A549 treated with CpdA at 1 μM for 4 hours (cell line): ENCODE measurements around the gene CDK11A. TPM values are rescaled to one million over a fixed set of nuclear protein-coding genes. Genes with fewer than 3 reads are reported as not detected.

Experiments used
- total RNA-seq: library from RNA; stranded (reverse); fragments of 200-300 nt; extraction: Qiagen RNA extraction; gene quantifications from 5 replicates; pipeline ENCODE4 v1.2.3, GENCODE V29; 2022; ENCODE audit warnings: low read depth

Gene CDK11A
- 20.8 to 28.6 TPM (median 24.9 TPM) in 5 replicates for total RNA-seq

GRCh38 chr1:1724035-1724864, at the start of gene CDK11A:
CDK11A (minus strand) TSS chr1:1724357; CDS start chr1:1722818, 1,539 bp downstream.

DNA sequence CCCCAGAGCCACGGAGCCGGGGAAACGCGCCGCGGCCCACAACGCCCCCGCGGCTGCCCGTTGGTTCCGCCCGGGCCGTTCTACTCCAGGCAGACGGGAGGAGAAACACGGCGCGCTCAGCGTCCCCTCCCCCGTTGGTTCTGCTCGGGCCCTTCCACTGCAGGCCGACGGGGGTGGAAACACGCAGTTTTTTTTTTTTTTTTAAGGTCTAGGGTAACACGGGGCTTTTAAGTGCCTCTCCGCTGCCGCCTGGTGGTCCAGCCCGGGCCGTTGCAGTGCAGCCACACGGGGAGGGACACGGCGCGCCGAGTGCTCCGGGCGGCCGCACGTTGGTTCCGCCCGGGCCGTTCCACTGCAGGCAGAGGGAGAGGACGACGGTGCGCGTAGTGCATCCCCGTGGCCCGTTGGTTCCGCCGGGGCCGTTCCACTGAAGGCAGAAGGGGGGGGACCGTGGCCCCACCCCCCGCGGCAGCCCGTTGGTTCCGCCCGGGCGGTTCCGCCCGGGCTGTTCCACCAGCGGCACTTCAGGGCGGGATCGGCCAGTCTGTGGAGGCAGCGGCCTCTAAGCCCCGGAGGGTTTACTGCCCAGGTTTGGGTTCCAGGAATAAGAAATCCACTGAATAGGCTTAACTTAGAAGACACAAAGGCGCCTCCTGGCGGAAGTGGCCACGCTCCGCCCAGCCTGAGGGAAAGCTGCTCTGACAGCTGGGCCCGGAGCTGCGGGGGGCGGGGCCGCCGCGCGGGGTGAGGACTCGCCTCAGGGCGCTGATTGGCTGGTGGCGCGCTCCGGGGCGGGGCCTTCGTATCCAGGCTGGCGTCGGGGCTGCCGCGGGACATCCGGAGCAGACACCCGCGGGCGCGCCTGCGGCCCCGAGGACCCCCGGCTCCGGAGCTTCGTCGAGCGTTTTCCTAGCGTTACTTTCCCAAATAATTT, 31.2 kb downstream of the CDK11A start, which contains the start of gene SLC35E2B:
Gene SLC35E2B, minus strand, starts transcription at position 82 of the 934 bp plus-strand sequence. CDS start 16,096 bp downstream, outside the sequence.

DNA sequence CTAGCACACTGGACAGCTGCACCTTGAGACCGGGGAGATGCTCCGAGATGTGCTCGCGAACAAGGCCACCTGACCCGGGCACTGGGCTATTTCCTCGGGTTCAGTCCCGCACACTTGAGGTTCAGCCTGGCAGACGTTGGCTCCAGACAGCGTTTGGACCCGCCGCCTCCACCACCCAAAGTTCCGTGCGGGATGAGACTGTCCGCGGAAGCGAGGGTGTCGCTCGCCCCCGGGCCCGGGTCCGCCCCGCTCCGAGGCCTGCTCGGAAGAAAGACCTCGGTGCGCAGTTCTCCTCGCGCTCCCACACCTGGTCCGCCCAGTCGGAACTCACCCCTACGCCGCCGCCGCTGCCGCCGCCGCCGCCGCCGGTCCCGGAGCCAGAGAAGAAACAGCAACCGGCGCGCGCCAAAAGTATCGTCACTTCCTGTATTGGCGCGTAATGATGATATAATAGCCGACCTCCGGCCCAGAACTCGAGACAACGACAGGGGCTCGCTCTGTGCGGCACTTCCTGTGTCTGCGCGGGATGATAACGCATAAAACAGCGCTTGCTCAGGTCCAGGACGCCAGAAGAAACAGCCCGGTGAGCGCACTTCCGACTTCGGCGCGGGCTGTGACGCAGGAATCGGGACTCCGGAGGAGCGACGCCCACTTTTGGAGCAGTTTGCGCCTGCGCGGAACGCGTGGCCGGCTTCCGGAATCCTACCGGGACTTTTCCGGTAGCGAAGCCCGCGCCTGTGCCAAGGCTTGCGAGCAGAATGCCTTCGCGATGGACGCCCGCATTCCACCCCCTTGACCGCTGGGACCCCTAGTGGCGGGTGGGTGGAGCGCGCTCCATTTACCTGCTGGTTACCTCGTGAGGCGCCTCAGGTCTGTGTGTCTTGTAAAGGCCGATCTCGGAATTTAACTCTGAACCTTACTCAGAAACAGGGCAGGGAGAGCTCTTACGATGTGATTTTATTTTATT, 65.3 kb downstream of the CDK11A start, which contains the start of gene CDK11B:
Gene CDK11B, minus strand, starts transcription at position 422 of the 967 bp plus-strand sequence. CDS start 1,519 bp downstream, outside the sequence.

Other genes with a start within 250 kb of the CDK11A start
- gene ATAD3A, start 212.2 kb downstream of the CDK11A start, total RNA-seq: 32.6 to 40.2 TPM (median 37.8 TPM) in 5 replicates
- gene TMEM240, start 183.7 kb downstream of the CDK11A start, total RNA-seq: 0.18 to 0.92 TPM (median 0.66 TPM) in 5 replicates
- gene SSU72, start 149.5 kb downstream of the CDK11A start, total RNA-seq: 88.5 to 113 TPM (median 109 TPM) in 5 replicates
- gene FNDC10, start 124.2 kb downstream of the CDK11A start, total RNA-seq: 4.7 to 8.5 TPM (median 8.1 TPM) in 5 replicates
- gene MIB2, start 108.9 kb downstream of the CDK11A start, total RNA-seq: 10.8 to 20.0 TPM (median 18.9 TPM) in 5 replicates
- 0.62 to 1.1 TPM (median 1.0 TPM) in 4 of 5 replicates, not detected in the other for gene MMP23B, start 92.2 kb downstream of the CDK11A start, total RNA-seq
- gene CDK11B, start 65.4 kb downstream of the CDK11A start, total RNA-seq: 25.2 to 27.7 TPM (median 26.6 TPM) in 5 replicates
- gene SLC35E2B, start 31.6 kb downstream of the CDK11A start, total RNA-seq: 10.6 to 14.2 TPM (median 12.7 TPM) in 5 replicates
- gene NADK, start 54.1 kb upstream of the CDK11A start, total RNA-seq: 33.0 to 39.7 TPM (median 34.1 TPM) in 5 replicates
- gene GNB1, start 166.7 kb upstream of the CDK11A start, total RNA-seq: 175 to 210 TPM (median 192 TPM) in 5 replicates
- gene CALML6, start 190.9 kb upstream of the CDK11A start, total RNA-seq: 0.09 to 0.40 TPM (median 0.29 TPM) in 4 of 5 replicates, not detected in the other
- 0.36 to 1.5 TPM (median 0.83 TPM) in 5 replicates for gene TMEM52, start 194.9 kb upstream of the CDK11A start, total RNA-seq